Measurements from ENCODE around the gene ARIH2. TPM values are rescaled to one million over a fixed set of nuclear protein-coding genes. Genes with fewer than 3 reads are reported as not detected.

The ARIH2 gene
- total RNA-seq, 1 experiment from 2014 or later, result 122 TPM

GRCh38 chr3:48993834-48994233 is 75.2 kb downstream of the ARIH2 start:
- H3K36me3 Mint-ChIP-seq (ENCODE audit: insufficient read depth in 1 of 3, low read depth in 3 of 3), result peaks cover 5 to 24% (median 14%) of the 10 kb centered on the region in 3 experiments
- Histone ChIP-seq H3K18ac (ENCODE audit: insufficient read length, low read depth, low read length) (no peak overlapping the region), H3K56ac (ENCODE audit: insufficient read length, low read depth, low read length) (no peak overlapping the region), H3K4ac (ENCODE audit: low read depth, low read length) (no peak overlapping the region), H2BK120ac (ENCODE audit: low read depth, low read length, poor library complexity, severe bottlenecking) (no peak overlapping the region), H3K4me1 (ENCODE audit: insufficient read depth, low read length) (peaks cover 11% of the 10 kb centered on the region; the same call in 1 of the 2 replicates), H4K91ac (ENCODE audit: insufficient read length, low read depth, low read length) (no peak overlapping the region), H2AFZ (ENCODE audit: low read length) (no peak overlapping the region), H3K23me2 (ENCODE audit: insufficient read length, low read depth, low read length, poor library complexity, severe bottlenecking) (peaks cover 21% of the 10 kb centered on the region), H3K23ac (ENCODE audit: insufficient read length, low read depth, low read length) (no peak overlapping the region), H2BK12ac (ENCODE audit: insufficient read length, low read depth, low read length) (no peak overlapping the region), H2BK5ac (ENCODE audit: insufficient read length, low read length) (no peak overlapping the region), H3K14ac (ENCODE audit: insufficient read depth, low read length) (no peak overlapping the region), H3T11ph (ENCODE audit: low read length) (no peak overlapping the region), H4K20me1 (ENCODE audit: control insufficient read depth, insufficient read depth, insufficient read length) (no peaks in the 10 kb centered on the region), H2BK20ac (ENCODE audit: low read depth, low read length, poor library complexity, severe bottlenecking) (no peak overlapping the region), H3K79me2 (ENCODE audit: insufficient read depth, low read length) (no peaks in the 10 kb centered on the region; the same call in 1 of the 2 replicates), H2BK15ac (ENCODE audit: low read depth, low read length) (no peak overlapping the region), H3K27ac (ENCODE audit: insufficient read length, low read depth, low read length) (no peak overlapping the region), H2AK5ac (ENCODE audit: insufficient read length, low read length) (no peak overlapping the region), H3K4me2 (ENCODE audit: insufficient read depth, insufficient read length, low read length) (no peak overlapping the region), H3K79me1 (ENCODE audit: insufficient read depth, low read depth, low read length, poor library complexity, severe bottlenecking) (no peaks in the 10 kb centered on the region), H3K9me3 (ENCODE audit: control insufficient read depth, low read depth, low read length) (no peaks in the 10 kb centered on the region), H4K5ac (ENCODE audit: insufficient read length, low read depth, low read length) (no peak overlapping the region), H3K9ac (ENCODE audit: extremely low read depth, insufficient read length, low read length) (no peak overlapping the region), H4K8ac (replicated peaks; ENCODE audit: insufficient read length, low read depth, low read length) (no peak overlapping the region), H3K27me3 (ENCODE audit: insufficient read depth, low read length) (no peaks in the 10 kb centered on the region)
- peaks cover 21 to 24% of the 10 kb centered on the region in 2 experiments for H3K4me1 Mint-ChIP-seq
- H3K27ac Mint-ChIP-seq, result no peak overlapping the region
- no peaks in the 10 kb centered on the region for H3K27me3 Mint-ChIP-seq (ENCODE audit: low read depth)
- H3K4me3 Mint-ChIP-seq, result no peak overlapping the region
- no peak for DNase-seq
- no peak for TF ChIP-seq CTCF (conservative IDR thresholded peaks at IDR 0.05)
- H3K9me3 Mint-ChIP-seq, result no peaks in the 10 kb centered on the region
